ENCODE results near the gene PPP2R5D.

DNA sequence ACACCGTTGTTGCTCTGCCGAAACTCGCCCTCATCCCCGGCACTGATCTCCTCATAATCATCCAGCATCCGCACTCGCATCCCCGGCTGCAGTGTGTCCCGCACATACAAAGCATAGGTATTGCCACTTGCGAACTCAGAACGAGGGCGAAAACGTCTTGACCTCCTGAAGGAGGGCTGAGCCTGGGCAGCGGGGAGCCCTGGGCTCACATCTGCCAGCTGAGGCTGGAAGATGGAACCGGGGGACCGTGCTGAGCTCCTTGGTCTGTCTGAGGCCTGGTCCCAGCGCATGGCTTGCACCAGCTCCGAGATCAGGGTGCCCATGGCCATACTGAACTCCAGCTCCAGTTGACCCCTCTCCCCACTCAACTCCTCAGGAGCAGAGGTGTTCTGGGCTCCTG lies 66.6 kb downstream of the PPP2R5D start:
- TF ChIP-seq CTCF (IDR thresholded peaks at IDR 0.05; ENCODE audit: low read depth, low read length) = no peak
- TF ChIP-seq EZH2phosphoT487 (IDR thresholded peaks at IDR 0.05; ENCODE audit: low read depth) = no peak
